Measurements from ENCODE around the gene NLGN1.

GRCh38 chr3:173800154-173800553 lies 402.6 kb downstream of the NLGN1 start:
- TF ChIP-seq, protein P1, sequence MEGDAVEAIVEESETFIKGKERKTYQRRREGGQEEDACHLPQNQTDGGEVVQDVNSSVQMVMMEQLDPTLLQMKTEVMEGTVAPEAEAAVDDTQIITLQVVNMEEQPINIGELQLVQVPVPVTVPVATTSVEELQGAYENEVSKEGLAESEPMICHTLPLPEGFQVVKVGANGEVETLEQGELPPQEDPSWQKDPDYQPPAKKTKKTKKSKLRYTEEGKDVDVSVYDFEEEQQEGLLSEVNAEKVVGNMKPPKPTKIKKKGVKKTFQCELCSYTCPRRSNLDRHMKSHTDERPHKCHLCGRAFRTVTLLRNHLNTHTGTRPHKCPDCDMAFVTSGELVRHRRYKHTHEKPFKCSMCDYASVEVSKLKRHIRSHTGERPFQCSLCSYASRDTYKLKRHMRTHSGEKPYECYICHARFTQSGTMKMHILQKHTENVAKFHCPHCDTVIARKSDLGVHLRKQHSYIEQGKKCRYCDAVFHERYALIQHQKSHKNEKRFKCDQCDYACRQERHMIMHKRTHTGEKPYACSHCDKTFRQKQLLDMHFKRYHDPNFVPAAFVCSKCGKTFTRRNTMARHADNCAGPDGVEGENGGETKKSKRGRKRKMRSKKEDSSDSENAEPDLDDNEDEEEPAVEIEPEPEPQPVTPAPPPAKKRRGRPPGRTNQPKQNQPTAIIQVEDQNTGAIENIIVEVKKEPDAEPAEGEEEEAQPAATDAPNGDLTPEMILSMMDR (IDR thresholded peaks at IDR 0.05), result no peak
- TF ChIP-seq POLR2A (IDR thresholded peaks at IDR 0.05), result no peak
